ENCODE results near the gene GNLY. TPM values are rescaled to one million over a fixed set of nuclear protein-coding genes. Genes with fewer than 3 reads are reported as not detected.
A peak's percentile ranks its signal among the peaks of the same experiment; 100 is the strongest.

GNLY gene
- total RNA-seq, 1 donor from 2014 or later: 21.5 TPM

DNA sequence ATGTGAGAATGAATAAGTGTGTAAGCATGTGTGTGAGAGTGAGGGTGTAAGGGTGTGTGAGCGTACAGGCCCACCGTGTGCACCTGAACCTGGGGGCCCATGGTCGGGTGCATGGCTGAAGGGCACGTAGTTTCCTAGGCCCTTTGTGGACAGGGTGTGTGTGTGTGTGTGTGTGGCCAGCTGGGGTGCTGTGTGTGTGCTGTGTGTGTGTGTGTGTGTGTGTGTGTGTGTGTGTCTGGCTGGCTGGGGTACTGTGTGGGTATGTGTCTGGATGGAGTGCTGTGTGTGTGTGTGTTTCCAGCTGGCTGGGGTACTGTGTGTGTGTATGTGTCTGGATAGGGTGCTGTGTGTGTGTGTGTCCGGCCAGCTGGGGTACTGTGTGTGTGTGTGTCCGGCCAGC lies 28.1 kb upstream of the GNLY start:
- Histone ChIP-seq H3K27ac (peak overlapping the region; percentile 98), H3K4me1 (peaks cover 26% of the 10 kb centered on the region), H3K36me3 (peaks cover 33% of the 10 kb centered on the region), H3K9me3 (no peaks in the 10 kb centered on the region), H3K4me3 (peak overlapping the region; percentile 54), H3K27me3 (ENCODE audit: low read depth) (no peaks in the 10 kb centered on the region)
- intact Hi-C loops (cut with DNase I): no loop called here
- TF ChIP-seq, protein P1, sequence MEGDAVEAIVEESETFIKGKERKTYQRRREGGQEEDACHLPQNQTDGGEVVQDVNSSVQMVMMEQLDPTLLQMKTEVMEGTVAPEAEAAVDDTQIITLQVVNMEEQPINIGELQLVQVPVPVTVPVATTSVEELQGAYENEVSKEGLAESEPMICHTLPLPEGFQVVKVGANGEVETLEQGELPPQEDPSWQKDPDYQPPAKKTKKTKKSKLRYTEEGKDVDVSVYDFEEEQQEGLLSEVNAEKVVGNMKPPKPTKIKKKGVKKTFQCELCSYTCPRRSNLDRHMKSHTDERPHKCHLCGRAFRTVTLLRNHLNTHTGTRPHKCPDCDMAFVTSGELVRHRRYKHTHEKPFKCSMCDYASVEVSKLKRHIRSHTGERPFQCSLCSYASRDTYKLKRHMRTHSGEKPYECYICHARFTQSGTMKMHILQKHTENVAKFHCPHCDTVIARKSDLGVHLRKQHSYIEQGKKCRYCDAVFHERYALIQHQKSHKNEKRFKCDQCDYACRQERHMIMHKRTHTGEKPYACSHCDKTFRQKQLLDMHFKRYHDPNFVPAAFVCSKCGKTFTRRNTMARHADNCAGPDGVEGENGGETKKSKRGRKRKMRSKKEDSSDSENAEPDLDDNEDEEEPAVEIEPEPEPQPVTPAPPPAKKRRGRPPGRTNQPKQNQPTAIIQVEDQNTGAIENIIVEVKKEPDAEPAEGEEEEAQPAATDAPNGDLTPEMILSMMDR (IDR thresholded peaks at IDR 0.05): no peak
- ATAC-seq (no peak), DNase-seq (no peak)

DNA sequence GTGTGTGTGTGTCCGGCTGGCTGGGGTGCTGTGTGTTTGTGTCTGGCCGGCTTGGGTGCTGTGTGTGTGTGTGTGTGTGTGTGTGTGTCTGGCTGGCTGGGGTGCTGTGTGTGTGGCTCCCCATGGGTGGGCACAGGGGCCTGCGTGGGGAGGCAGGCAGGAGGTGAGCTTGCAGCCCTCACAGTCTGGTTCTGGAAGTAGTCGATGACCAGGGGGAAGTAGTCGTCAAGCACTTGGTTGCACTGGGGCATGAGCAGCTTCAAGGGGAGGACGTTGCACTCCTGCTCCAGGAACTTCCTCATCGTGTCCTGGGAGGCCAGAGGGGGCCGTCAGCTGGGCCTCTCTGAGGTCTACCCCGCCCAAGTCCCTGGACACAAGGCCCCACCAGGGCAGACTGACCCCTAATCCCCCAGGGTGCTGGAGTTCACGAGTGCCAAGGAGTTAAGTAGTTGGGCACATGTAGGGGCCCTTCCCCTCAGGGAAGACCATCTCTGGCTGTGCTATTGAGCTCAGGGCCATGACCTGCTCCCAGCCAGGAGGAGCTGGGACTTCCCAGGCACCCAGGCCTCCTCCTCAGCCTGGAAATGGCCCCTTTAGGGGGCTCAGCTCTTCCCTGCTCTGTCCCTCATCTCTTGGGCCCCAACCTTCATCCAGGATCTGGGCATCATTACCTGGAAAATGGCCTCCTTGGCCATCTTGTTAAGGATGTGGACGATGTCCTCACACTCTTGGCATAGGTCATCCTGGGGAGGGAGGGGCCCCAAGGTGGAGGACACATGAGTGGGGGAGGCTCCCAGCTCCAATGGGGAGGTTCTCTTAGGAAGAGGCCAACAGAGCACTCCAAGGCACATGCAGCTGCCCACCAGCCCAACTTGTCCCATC lies 27.5 kb upstream of the GNLY start:
- H3K4me1 ChIP-seq: peaks cover 21% of the 10 kb centered on the region
- ATAC-seq (peak; percentile 0 to 1), DNase-seq (peak; percentile 72)
- H3K4me3 ChIP-seq: peak overlapping the region; percentile 54
- H3K9me3 ChIP-seq: no peaks in the 10 kb centered on the region
- intact Hi-C loops (cut with DNase I): no loop called here
- H3K27ac ChIP-seq: peak overlapping the region; percentile 98
- TF ChIP-seq, protein P1 (IDR thresholded peaks at IDR 0.05): no peak
- peaks cover 33% of the 10 kb centered on the region for H3K36me3 ChIP-seq
- H3K27me3 ChIP-seq (ENCODE audit: low read depth): no peaks in the 10 kb centered on the region

DNA sequence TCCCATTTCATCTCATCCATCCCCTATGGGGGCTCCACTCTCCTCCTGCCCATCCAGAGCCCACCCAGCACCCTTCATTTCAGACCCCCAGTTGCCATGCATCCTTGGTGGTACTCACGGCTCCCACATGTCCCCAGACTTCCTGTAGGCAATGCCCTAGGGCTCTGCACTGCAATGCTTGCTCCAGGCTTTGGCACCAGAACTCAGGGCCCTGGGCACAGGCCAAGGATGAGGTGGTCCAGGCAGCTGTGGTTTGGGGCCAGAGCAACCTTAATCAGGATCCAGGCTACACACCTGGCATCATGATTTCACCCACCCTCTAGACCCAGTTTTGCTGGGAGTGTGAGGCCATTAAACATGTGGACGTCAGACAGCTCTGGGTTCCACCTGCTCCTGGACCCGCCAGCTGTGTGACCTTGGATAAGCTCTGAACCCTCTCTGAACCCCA lies 26.6 kb upstream of the GNLY start:
- peak overlapping the region; percentile 54 for H3K4me3 ChIP-seq
- ATAC-seq: peak in 1 of 2 donors; percentile 0
- peak overlapping the region; percentile 98 for H3K27ac ChIP-seq
- intact Hi-C loops (cut with DNase I): no loop called here
- H3K27me3 ChIP-seq (ENCODE audit: low read depth): no peaks in the 10 kb centered on the region
- DNase-seq: no peak
- H3K9me3 ChIP-seq: no peaks in the 10 kb centered on the region
- TF ChIP-seq, protein P1 (IDR thresholded peaks at IDR 0.05): no peak
- peaks cover 21% of the 10 kb centered on the region for H3K4me1 ChIP-seq
- peaks cover 26% of the 10 kb centered on the region for H3K36me3 ChIP-seq

DNA sequence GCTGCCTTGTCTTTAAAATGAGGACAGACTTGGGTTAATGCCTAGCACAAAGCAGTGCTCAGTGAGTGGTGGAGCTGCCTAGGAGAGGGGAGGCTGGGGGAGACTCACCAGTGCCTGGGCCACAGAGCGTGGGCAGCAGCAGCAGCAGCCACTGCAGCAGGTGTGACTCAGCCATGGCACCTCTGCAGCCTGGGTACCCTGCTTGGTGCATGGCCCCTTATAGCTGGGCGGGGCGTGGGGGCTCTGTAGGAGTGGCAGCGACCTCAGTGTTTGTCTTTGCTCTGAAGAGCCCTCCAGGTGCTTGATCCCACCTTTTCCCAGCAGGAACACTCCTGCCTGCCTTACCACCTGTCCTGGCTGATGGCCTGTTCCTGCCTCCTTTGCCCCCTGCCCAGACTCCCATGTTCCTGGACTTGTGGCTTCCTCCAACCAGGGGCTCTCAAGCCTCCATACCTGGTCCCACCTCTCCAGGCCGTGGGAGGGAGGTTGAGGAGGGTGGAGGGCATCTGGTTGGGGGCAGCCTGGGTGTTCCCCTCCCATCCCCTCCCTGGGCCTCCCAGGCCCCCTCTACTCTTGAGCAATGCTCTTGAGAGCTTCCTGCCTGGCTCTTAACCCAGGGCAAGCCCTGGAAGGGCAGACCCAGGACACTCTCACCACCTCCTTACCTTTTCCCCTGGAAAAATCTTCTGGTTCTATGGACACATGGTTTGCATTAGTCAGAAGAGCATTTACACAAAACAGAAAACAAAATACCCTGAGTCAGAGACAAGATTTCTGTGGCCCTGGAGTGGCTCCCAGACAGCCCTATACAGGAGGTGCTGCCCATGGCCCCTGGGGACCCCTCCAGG lies 25.9 kb upstream of the GNLY start, which contains the start of gene SFTPB:
Gene SFTPB, minus strand, starts transcription at position 191 of the 848 bp plus-strand sequence. Its CDS starts 16 bp downstream, at position 175.
- intact Hi-C loops (cut with DNase I): no loop called here
- no peaks in the 10 kb centered on the region for H3K9me3 ChIP-seq
- peak within 1 kb of the TSS; percentile 98 for H3K27ac ChIP-seq
- TF ChIP-seq, protein P1 (IDR thresholded peaks at IDR 0.05): no peak
- DNase-seq (peak; percentile 89), ATAC-seq (peak; percentile 70 to 86)
- peaks cover 21% of the 10 kb centered on the region for H3K4me1 ChIP-seq
- no peaks in the 10 kb centered on the region for H3K27me3 ChIP-seq (ENCODE audit: low read depth)
- H3K4me3 ChIP-seq: peak within 1 kb of the TSS; percentile 54
- peaks cover 20% of the 10 kb centered on the region for H3K36me3 ChIP-seq

- Histone ChIP-seq H3K36me3 (peaks cover 16% of the 10 kb centered on the region), H3K27ac (peak overlapping the region; percentile 98), H3K9me3 (no peaks in the 10 kb centered on the region), H3K4me3 (no peak overlapping the region), H3K4me1 (peaks cover 25% of the 10 kb centered on the region), H3K27me3 (ENCODE audit: low read depth) (no peaks in the 10 kb centered on the region)
- DNase-seq (no peak), ATAC-seq (no peak)
- intact Hi-C loops (cut with DNase I): no loop called here
- TF ChIP-seq, protein P1 (IDR thresholded peaks at IDR 0.05): no peak
These were observed 25.4 kb upstream of the GNLY start for GRCh38 chr2:85668857-85669142.

All from lower lobe of right lung (tissue), 2 donors.